ENCODE data around the gene SCT. TPM values are rescaled to one million over a fixed set of nuclear protein-coding genes. Genes with fewer than 3 reads are reported as not detected.
"Not testable (repeated sequence)": the region's sequence is repeated elsewhere in the genome, so short reads cannot be mapped to it uniquely, and the experiment has no call there.

The SCT gene
- total and polyA plus RNA-seq, 3 experiments from 2014 or later = not detected

GRCh38 chr11:660281-660680 is 33.3 kb upstream of the SCT start:
- Histone ChIP-seq H3K27me3 (ENCODE audit: insufficient read depth, low read length, poor library complexity, severe bottlenecking) (no peaks in the 10 kb centered on the region), H3K4me1 (ENCODE audit: insufficient read depth, low read length) (no peaks in the 10 kb centered on the region), H3K4me3 (ENCODE audit: low read length) (no peak overlapping the region), H3K9me3 (ENCODE audit: low read length) (no peaks in the 10 kb centered on the region), H3K36me3 (ENCODE audit: insufficient read depth, low read length) (peaks cover 9% of the 10 kb centered on the region), H3K27ac (ENCODE audit: low read depth, low read length) (no peak overlapping the region)
- Mint-ChIP-seq H3K4me3 (no peak overlapping the region), H3K4me1 (peaks cover 0 to 2% (median 0%) of the 10 kb centered on the region in 3 donors), H3K27ac (no peak overlapping the region), H3K36me3 (peaks cover 0 to 47% (median 2%) of the 10 kb centered on the region in 3 donors), H3K9me3 (no peaks in the 10 kb centered on the region), H3K27me3 (no peaks in the 10 kb centered on the region)
- DNase-seq = no peak
- ChIA-PET CTCF (no interaction called here), POLR2A (no interaction called here)

DNA sequence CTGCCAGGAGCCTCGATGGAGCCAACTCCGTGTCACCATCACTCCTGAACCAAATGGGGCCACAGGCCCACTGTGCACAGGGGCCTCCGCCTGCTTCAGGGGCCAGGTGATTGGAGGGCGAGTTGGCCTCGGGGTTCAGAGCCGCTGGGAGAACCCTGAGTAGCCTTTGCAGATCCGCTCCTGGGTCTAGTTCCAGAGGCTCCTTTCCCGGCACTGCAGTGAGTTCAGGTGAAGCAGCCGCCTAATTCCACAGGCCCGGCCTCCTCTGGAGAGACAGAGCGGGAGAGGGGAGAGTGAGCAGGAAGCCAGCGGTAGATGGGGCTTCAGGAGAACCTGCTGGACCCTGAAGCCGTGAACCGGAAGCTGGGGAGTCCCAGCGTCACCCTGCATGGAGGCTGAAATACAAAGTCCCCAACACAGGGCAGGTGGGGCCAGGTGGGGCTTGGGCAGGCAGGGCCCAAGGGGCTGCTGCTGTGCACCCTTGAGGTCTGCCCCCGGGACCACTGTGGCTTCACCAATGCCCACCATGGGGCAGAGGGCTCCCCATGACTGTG is 32.6 kb upstream of the SCT start:
- no peaks in the 10 kb centered on the region for H3K9me3 ChIP-seq (ENCODE audit: low read length)
- Mint-ChIP-seq H3K4me1 (peaks cover 0 to 2% (median 0%) of the 10 kb centered on the region in 3 donors), H3K9me3 (no peaks in the 10 kb centered on the region), H3K4me3 (no peak overlapping the region), H3K27ac (peak overlapping the region in 1 of 8 donors; percentile 43), H3K36me3 (peaks cover 0 to 49% (median 2%) of the 10 kb centered on the region in 3 donors), H3K27me3 (no peaks in the 10 kb centered on the region)
- H3K4me3 ChIP-seq (ENCODE audit: low read length) = no peak overlapping the region
- CTCF ChIA-PET = no interaction called here
- POLR2A ChIA-PET = no interaction called here
- H3K36me3 ChIP-seq (ENCODE audit: insufficient read depth, low read length) = peaks cover 9% of the 10 kb centered on the region
- no peak overlapping the region for H3K27ac ChIP-seq (ENCODE audit: low read depth, low read length)
- H3K27me3 ChIP-seq (ENCODE audit: insufficient read depth, low read length, poor library complexity, severe bottlenecking) = no peaks in the 10 kb centered on the region
- DNase-seq = no peak
- no peaks in the 10 kb centered on the region for H3K4me1 ChIP-seq (ENCODE audit: insufficient read depth, low read length)

GRCh38 chr11:657691-658126 is 30.7 kb upstream of the SCT start:
- H3K9me3 Mint-ChIP-seq = no peaks in the 10 kb centered on the region
- POLR2A ChIA-PET = no interaction called here

GRCh38 chr11:656866-657265 is 29.9 kb upstream of the SCT start:
- H3K27me3 Mint-ChIP-seq = no peaks in the 10 kb centered on the region
- H3K27ac Mint-ChIP-seq = no peak overlapping the region
- no peak overlapping the region for H3K27ac ChIP-seq (ENCODE audit: low read depth, low read length)
- no peaks in the 10 kb centered on the region for H3K4me1 ChIP-seq (ENCODE audit: insufficient read depth, low read length)
- no peaks in the 10 kb centered on the region for H3K4me1 Mint-ChIP-seq
- H3K36me3 ChIP-seq (ENCODE audit: insufficient read depth, low read length) = peaks cover 4% of the 10 kb centered on the region
- no peaks in the 10 kb centered on the region for H3K9me3 ChIP-seq (ENCODE audit: low read length)
- peaks cover 0 to 47% (median 5%) of the 10 kb centered on the region in 3 donors for H3K36me3 Mint-ChIP-seq
- no peak overlapping the region for H3K4me3 ChIP-seq (ENCODE audit: low read length)
- no peaks in the 10 kb centered on the region for H3K9me3 Mint-ChIP-seq
- ChIA-PET CTCF (interaction anchor here (1.6 kb wide), 1 partner anchor 69 kb away, joined by 3 read pairs; no protein-coding TSS in a partner anchor), POLR2A (no interaction called here)
- no peak for DNase-seq
- H3K27me3 ChIP-seq (ENCODE audit: insufficient read depth, low read length, poor library complexity, severe bottlenecking) = no peaks in the 10 kb centered on the region
- H3K4me3 Mint-ChIP-seq = no peak overlapping the region

More at GRCh38 chr11:657691-658126, 30.7 kb upstream of the SCT start:
- peaks cover 0 to 47% (median 2%) of the 10 kb centered on the region in 3 donors for H3K36me3 Mint-ChIP-seq
- H3K4me3 Mint-ChIP-seq = no peak overlapping the region
- peaks cover 4% of the 10 kb centered on the region for H3K36me3 ChIP-seq (ENCODE audit: insufficient read depth, low read length)
- CTCF ChIA-PET = interaction anchor here (1.6 kb wide), 1 partner anchor 68 kb away, joined by 3 read pairs; no protein-coding TSS in a partner anchor
- no peak overlapping the region for H3K27ac ChIP-seq (ENCODE audit: low read depth, low read length)
- H3K27ac Mint-ChIP-seq = no peak overlapping the region
- no peak for DNase-seq
- no peaks in the 10 kb centered on the region for H3K4me1 Mint-ChIP-seq
- no peaks in the 10 kb centered on the region for H3K27me3 Mint-ChIP-seq
- no peaks in the 10 kb centered on the region for H3K4me1 ChIP-seq (ENCODE audit: insufficient read depth, low read length)
- H3K9me3 ChIP-seq (ENCODE audit: low read length) = no peaks in the 10 kb centered on the region
- H3K27me3 ChIP-seq (ENCODE audit: insufficient read depth, low read length, poor library complexity, severe bottlenecking) = no peaks in the 10 kb centered on the region
- H3K4me3 ChIP-seq (ENCODE audit: low read length) = no peak overlapping the region

GRCh38 chr11:656426-656825 is 29.4 kb upstream of the SCT start:
- H3K27me3 ChIP-seq (ENCODE audit: insufficient read depth, low read length, poor library complexity, severe bottlenecking) = no peaks in the 10 kb centered on the region
- POLR2A ChIA-PET = no interaction called here
- peaks cover 4% of the 10 kb centered on the region for H3K36me3 ChIP-seq (ENCODE audit: insufficient read depth, low read length)
- Mint-ChIP-seq H3K4me1 (no peaks in the 10 kb centered on the region), H3K27ac (no peak overlapping the region), H3K9me3 (no peaks in the 10 kb centered on the region), H3K4me3 (no peak overlapping the region), H3K27me3 (no peaks in the 10 kb centered on the region), H3K36me3 (peaks cover 0 to 51% (median 5%) of the 10 kb centered on the region in 3 donors)
- CTCF ChIA-PET = interaction anchor here (1.6 kb wide), 1 partner anchor 69 kb away, joined by 3 read pairs; no protein-coding TSS in a partner anchor
- DNase-seq = no peak
- no peak overlapping the region for H3K4me3 ChIP-seq (ENCODE audit: low read length)
- H3K4me1 ChIP-seq (ENCODE audit: insufficient read depth, low read length) = no peaks in the 10 kb centered on the region
- no peak overlapping the region for H3K27ac ChIP-seq (ENCODE audit: low read depth, low read length)
- no peaks in the 10 kb centered on the region for H3K9me3 ChIP-seq (ENCODE audit: low read length)

GRCh38 chr11:655036-655726 is 28.2 kb upstream of the SCT start:
- no peak overlapping the region for H3K27ac Mint-ChIP-seq
- no peaks in the 10 kb centered on the region for H3K27me3 Mint-ChIP-seq
- Histone ChIP-seq H3K4me3 (ENCODE audit: low read length) (no peak overlapping the region), H3K9me3 (ENCODE audit: low read length) (no peaks in the 10 kb centered on the region), H3K27me3 (ENCODE audit: insufficient read depth, low read length, poor library complexity, severe bottlenecking) (no peaks in the 10 kb centered on the region), H3K4me1 (ENCODE audit: insufficient read depth, low read length) (no peaks in the 10 kb centered on the region), H3K36me3 (ENCODE audit: insufficient read depth, low read length) (peaks cover 4% of the 10 kb centered on the region), H3K27ac (ENCODE audit: low read depth, low read length) (no peak overlapping the region)
- ChIA-PET POLR2A (interaction anchor here (0.7 kb wide), 1 partner anchor 45 kb away, joined by 6 read pairs; no protein-coding TSS in a partner anchor), CTCF (interaction anchor here (1.2 to 1.5 kb wide), 2 partner anchors 67 to 101 kb away, joined by 3 to 6 read pairs; no protein-coding TSS in a partner anchor)
- H3K9me3 Mint-ChIP-seq = no peaks in the 10 kb centered on the region
- peaks cover 0 to 56% (median 5%) of the 10 kb centered on the region in 3 donors for H3K36me3 Mint-ChIP-seq
- DNase-seq = no peak
- H3K4me1 Mint-ChIP-seq = no peaks in the 10 kb centered on the region
- no peak overlapping the region for H3K4me3 Mint-ChIP-seq

GRCh38 chr11:654444-654843 is 27.5 kb upstream of the SCT start:
- H3K27ac Mint-ChIP-seq; H3K27me3 Mint-ChIP-seq; H3K4me3 ChIP-seq (ENCODE audit: low read length); H3K4me1 Mint-ChIP-seq; H3K4me1 ChIP-seq (ENCODE audit: insufficient read depth, low read length); POLR2A ChIA-PET; DNase-seq; H3K9me3 ChIP-seq (ENCODE audit: low read length); H3K9me3 Mint-ChIP-seq; H3K27me3 ChIP-seq (ENCODE audit: insufficient read depth, low read length, poor library complexity, severe bottlenecking); H3K27ac ChIP-seq (ENCODE audit: low read depth, low read length); H3K36me3 ChIP-seq (ENCODE audit: insufficient read depth, low read length); H3K4me3 Mint-ChIP-seq: not testable (repeated sequence)
- peaks cover 0 to 52% (median 5%) of the 10 kb centered on the region in 3 donors for H3K36me3 Mint-ChIP-seq
- CTCF ChIA-PET = interaction anchor here (1.2 to 1.5 kb wide), 2 partner anchors 67 to 100 kb away, joined by 3 to 6 read pairs; no protein-coding TSS in a partner anchor

DNA sequence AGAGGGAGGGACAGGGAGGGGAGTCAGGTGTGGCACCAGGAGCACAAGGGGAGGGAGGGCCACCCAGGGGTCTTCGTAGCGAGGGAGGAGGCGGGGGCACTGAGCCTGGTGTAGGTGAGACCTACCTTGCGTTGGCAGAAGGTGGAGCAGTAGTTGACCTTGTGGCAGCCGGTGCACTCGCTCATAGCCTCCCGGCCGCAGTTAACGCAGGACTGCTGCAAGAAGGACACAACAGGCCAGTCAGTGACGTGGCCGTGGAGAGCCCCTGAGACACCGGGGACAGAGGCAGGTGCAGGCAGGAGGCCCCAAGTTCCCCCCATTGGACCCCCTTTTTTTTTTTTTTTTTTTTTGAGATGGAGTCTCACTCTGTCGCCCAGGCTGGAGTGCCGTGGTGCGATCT is 26.9 kb upstream of the SCT start:
- no peak overlapping the region for H3K4me3 Mint-ChIP-seq
- H3K4me1 Mint-ChIP-seq = no peaks in the 10 kb centered on the region
- POLR2A ChIA-PET = no interaction called here

More for the DNA sequence above, 26.9 kb upstream of the SCT start:
- peak overlapping the region in 1 of 8 donors; percentile 88 for H3K27ac Mint-ChIP-seq
- H3K27me3 Mint-ChIP-seq = no peaks in the 10 kb centered on the region
- Histone ChIP-seq H3K9me3 (ENCODE audit: low read length) (no peaks in the 10 kb centered on the region), H3K4me3 (ENCODE audit: low read length) (no peak overlapping the region), H3K36me3 (ENCODE audit: insufficient read depth, low read length) (peaks cover 4% of the 10 kb centered on the region), H3K4me1 (ENCODE audit: insufficient read depth, low read length) (no peaks in the 10 kb centered on the region), H3K27me3 (ENCODE audit: insufficient read depth, low read length, poor library complexity, severe bottlenecking) (no peaks in the 10 kb centered on the region), H3K27ac (ENCODE audit: low read depth, low read length) (no peak overlapping the region)
- no peak for DNase-seq
- CTCF ChIA-PET = no interaction called here
- H3K9me3 Mint-ChIP-seq = no peaks in the 10 kb centered on the region
- H3K36me3 Mint-ChIP-seq = peaks cover 0 to 48% (median 5%) of the 10 kb centered on the region in 3 donors

All from CD8-positive, alpha-beta memory T cell (primary cell).